NB4 (cell line): ENCODE measurements around the gene CNKSR3.

Source experiments
- CTCF ChIP-seq: IDR thresholded peaks from one replicate; pipeline ENCODE4 v1.5.1; 2012; ENCODE audit warnings: low read depth, low read length
- MAX ChIP-seq: IDR thresholded peaks from 2 replicates; pipeline ENCODE4 v1.6.1; 2011; ENCODE audit warnings: low read depth, low read length
- POLR2A ChIP-seq: IDR thresholded peaks from 2 replicates; pipeline ENCODE4 v1.6.1; 2011; ENCODE audit warnings: mild to moderate bottlenecking; ENCODE audit not compliant: insufficient read length; ENCODE audit errors: extremely low read depth

GRCh38 chr6:154479351-154479769, 31.1 kb downstream of the CNKSR3 start:
- TF ChIP-seq MAX (no peak), CTCF (no peak), POLR2A (no peak)
